Pulmonary artery endothelial cell (primary cell): ENCODE data around the gene FAU. TPM values are rescaled to one million over a fixed set of nuclear protein-coding genes. Genes with fewer than 3 reads are reported as not detected.
A peak's percentile ranks its signal among the peaks of the same experiment; 100 is the strongest.

Experiments
- DNase-seq: peaks from one replicate; pipeline ENCODE4 v3.0.0-alpha.2; 2011; ENCODE audit warnings: low read depth, low spot score
- total RNA-seq: library from RNA; depleted of rRNA; stranded (reverse); fragments of >200 nt; gene quantifications from 2 replicates; pipeline ENCODE4 v1.2.3, GENCODE V29; 2014

Gene FAU
- total RNA-seq, 1 donor from 2014 or later: 473 TPM

DNA sequence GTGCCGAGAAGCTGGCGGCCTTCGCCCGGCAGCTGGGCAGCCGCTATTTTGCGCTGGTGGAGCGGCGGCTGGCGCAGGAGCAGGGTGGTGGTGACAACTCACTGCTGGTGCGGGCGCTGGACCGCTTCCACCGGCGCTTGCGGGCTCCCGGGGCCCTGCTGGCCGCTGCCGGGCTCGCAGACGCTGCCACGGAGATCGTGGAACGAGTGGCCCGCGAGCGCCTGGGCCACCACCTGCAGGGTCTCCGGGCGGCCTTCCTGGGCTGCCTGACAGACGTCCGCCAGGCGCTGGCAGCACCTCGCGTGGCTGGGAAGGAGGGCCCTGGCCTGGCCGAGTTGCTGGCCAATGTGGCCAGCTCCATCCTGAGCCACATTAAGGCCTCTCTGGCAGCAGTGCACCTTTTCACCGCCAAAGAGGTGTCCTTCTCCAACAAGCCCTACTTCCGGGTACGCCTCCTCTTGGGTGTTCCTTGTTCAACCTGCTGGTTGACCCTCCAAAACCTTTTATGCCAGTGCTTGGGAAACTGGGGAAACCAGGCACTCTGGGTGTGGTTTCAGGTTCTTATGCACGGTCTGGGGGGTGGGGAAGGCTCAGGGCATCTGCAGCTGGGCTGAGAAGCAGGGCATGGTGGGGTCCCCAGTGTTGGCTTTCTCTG, 13.3 kb downstream of the FAU start:
- no peak for DNase-seq

DNA sequence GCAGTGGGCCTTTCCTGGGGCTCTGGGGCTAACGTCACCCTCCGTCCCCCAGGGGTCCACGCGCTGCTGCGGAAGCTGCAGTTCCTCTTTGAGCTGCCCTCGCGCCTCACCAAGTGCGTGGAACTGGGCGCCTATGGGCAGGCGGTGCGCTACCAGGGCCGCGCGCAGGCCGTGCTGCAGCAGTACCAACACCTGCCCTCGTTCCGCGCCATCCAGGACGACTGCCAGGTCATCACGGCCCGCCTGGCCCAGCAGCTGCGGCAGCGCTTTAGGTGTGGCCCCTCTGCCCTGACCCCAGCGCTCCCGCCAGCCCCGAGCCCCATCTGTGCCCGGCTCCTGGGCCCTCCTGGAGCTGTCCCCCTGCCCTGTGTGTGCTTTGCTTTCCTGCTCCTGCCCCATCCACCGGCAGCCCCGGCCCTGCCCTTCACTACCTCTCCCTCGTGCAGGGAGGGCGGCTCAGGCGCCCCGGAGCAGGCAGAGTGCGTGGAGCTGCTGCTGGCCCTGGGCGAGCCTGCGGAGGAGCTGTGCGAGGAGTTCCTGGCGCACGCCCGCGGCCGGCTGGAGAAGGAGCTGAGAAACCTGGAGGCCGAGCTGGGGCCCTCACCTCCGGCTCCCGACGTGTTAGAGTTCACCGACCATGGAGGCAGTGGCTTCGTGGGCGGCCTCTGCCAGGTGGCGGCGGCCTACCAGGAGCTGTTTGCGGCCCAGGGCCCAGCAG, 14.0 kb downstream of the FAU start:
- DNase-seq: no peak

DNA sequence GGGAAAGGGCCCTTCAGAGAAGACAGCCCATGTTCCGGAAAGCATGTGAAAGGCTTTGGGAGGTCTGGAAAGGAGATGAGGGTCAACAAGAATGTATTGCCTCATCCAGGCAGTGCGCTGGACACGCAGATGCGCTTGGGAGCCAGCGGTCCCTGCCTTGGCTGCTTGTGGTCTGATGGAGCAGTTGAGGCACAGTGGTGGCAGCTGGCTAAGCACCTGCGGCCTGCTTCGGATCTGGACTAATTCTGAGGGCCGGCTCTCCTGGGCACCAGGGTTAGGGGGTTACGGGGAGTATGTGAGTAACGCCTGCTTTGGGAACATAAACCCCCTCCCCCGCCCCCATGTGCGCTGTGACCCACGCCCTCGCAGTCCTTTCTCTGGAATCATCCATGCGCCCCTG, 14.9 kb downstream of the FAU start:
- DNase-seq: no peak

DNA sequence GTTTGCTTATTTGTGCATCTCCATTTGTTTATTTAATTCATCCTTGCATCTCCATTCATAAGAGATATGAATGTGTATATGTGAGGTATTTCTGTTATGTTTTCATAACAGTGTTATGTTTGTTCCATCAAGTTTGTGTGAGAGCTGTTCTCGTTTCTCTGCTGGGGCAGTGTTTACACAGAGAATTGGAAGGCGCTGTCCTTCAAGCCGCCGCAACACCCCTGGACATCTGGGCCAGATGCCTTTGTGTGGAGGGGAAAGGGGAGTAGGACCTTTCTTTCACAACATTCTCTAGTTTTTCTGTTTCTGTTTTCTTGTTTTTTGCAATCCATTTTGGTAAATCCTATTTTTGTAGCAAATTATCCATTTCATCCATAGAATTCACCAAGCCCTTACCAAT, 17.3 kb downstream of the FAU start:
- DNase-seq: no peak

DNA sequence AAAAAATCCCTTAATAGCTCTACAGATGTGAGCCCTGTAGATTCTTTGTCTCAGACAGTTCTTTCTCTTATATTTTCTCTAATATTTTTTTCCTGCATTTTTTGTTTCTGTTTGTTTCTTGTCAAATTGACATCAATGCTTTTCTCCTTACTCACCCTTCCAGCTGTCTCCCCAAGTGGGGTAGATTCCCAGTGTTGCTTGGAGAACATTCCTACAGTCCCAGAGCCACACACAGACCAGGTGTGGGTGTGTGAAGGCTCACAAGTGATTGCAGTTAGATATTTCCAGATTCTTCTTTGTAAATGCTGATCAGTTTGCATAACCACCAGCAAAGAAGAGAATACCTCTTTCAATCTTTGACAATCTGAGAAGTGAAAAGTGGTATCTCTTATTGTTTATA, 18.5 kb downstream of the FAU start:
- DNase-seq: no peak

DNA sequence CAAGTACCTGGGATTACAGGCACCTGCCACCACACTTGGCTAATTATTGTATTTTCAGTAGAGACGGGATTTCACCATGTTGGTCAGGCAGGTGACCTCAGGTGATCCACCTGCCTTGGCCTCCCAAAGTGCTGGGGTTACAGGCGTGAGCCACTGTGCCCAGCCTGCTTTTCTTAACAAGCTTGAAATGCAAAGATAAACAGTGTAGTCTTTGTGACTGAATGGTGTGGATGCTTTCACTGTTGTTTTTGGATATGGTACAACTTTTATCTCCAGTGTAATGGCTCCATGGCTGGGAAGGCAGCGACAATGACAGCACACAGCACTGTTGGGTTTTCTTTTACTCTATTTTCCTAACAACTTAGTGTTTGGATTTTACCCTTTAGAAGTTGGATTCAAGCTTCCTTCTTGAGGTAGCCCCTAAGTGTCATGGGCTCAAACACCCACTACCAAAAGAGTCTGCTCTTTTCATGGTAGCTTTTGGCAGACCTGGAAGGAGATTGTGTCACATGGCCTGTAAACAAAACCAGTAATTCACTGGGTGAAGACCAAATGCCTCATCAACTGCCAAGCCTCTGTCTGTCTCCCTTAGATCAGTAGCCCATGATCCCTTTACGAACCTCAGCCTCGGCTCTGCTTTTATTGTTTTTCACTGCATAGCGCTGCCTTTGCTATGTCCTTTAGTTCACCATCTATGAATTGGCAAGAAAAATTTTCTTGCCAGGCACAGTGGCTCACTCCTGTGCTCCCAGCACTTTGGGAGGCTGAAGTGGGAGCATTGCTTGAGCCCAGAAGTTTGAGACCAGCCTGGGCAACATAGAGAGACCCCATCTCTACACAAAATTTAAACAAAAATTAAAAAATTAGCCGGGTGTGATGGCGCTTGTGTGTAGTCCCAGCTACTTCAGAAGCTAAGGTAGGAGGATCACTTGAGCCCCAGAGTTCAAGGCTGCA, 19.5 kb downstream of the FAU start:
- DNase-seq: no peak

DNA sequence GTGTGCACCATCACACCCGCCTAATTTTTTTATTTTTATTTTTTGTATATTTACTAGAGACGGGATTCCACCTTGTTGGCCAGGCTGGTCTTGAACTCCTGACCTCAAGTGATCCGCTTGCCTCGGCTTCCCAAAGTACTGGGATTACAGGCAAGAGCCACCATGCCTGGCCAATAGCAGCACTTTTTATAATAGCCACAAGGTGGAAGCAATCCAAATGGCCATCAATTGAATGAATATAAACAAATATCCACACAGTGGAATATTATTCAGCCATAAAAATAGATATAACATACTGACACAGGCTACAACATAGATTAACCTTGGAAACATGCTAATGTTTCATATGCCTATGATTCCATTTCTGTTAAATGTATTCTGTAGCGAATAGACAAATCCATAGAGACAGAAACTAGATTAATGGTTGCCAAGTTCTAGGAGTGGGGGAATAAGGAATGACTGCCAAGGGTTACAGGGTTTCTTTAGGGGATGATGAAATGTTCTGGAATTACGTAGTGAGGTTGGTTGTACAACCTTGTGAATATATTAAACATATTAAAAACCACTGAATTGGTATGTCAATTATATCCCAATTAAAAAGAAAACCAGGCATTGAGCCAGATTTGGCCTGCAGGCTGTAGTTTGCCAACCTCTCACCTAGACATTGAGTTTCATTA, 21.1 kb downstream of the FAU start:
- no peak for DNase-seq

DNA sequence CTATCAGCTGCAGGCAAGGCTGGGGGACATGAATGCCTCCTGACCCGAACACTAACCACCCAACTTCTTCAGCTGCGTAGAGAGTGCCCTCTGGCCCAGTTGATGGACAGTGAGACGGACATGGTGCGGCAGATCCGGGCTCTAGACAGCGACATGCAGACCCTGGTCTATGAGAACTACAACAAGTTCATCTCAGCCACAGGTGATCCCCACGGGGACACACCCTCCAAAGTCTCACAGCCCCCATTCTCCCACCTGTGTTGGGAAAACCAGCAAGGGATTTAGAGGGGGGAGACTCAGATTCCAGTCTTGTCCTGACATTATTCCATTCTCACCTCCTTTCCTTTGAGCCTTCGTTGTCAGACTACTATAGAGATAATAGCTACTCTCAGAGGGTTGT, 25.0 kb downstream of the FAU start:
- no peak for DNase-seq

DNA sequence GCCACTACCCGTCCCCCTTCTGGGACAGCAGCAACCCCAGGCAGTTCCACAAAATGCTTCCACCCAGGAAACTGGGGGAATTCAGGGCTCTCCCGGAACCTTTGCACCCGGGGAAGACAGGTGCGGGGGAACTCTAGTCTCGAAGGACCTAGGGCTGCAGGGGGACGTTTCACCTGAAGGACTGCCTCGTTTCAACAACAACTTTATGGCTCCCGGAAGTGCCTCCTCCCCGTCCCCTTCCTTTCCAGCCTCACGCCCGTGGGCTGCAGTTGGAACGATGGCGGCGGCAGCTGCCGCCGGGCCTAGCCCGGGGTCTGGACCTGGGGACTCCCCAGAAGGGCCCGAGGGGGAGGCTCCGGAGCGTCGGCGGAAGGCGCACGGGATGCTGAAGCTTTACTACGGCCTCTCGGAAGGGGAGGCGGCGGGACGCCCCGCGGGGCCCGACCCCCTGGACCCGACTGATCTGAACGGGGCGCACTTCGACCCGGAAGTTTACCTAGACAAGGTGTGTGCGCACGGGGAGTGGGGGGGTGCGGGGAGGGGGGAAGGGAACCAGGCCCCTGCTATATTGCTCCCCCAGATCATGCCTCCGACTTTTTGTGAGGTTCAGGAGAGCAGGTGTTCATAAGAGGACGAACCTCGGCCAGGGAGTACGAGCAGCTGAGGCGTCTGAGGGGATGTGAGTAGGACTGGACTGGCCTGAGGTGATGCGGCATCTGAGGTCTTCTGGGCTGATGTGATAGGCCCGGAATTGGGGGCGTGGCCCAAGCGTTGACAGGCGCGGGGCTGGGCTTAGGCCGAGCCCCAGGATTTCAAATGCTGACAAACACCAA, 25.7 kb downstream of the FAU start, which contains the start of gene VPS51:
Gene VPS51 (plus strand): TSS at position 241 of the 833 bp plus-strand sequence. CDS start 37 bp downstream, at position 278.
- peak; percentile 79 for DNase-seq

DNA sequence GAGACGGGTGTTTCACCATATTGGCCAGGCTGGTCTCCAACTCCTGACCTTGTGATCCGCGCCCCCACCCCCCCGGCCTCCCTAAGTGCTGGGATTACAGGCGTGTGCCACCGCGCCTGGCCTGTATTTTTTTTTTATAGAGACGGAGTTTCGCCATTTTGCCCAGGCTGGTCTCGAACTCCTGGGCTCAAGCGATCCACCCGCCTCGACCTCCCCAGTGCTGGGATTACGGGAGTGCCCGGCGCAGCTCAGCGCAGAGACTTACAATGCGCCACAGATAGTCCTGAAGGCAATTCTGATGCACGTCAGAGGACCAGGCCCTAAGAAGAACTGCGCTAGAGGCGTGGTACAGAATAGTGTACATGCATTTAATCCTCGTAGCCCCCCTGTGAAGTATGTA, 26.5 kb downstream of the FAU start:
- DNase-seq: no peak

DNA sequence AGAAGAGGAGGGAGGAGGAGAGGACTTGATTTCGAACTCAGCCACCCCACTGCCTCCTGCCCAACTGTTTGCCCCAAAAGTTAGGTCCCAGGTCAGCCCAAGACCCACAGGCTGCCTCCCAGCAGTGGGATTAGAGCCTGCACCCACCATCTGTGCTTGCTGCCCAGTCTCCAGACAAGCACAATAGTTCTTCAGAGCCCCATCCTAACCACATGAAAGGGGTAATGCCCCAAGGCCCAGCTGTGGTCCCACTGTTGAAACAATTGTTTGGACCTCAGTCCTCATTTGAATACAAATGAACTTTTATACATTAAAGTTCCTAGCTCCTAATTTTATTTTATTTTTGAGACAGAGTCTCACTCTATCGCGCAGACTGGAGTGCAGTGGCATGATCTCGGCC, 31.3 kb downstream of the FAU start:
- DNase-seq: no peak

DNA sequence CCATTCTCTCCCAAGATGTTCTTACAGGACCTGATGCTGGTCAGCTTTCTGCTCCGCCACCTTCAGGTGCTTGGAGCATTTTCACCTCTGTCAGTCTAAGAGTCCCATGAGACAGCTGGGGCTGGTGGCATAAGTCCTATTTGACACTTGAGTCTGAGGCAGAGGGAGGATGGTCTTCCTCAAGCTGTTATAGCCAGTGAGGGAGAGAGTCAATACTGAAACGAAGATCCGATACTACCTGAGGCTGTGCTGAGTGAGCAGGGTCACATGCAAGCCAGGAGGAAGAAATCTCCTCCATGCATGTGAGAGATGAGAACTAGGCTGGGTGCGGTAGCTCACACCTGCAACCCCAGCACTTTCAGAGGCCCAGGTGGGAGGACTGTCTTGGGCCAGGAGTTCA, 32.3 kb downstream of the FAU start:
- no peak for DNase-seq

DNA sequence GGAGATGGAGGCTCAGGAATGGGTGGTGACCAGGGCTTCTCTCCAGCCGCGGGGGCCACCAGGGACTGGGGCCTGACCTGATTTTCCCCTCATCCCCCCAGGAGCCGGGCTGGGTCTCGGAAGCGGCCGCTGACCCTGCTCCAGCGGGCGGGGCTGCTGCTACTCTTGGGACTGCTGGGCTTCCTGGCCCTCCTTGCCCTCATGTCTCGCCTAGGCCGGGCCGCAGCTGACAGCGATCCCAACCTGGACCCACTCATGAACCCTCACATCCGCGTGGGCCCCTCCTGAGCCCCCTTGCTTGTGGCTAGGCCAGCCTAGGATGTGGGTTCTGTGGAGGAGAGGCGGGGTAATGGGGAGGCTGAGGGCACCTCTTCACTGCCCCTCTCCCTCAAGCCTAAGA, 34.1 kb downstream of the FAU start:
- DNase-seq: no peak

DNA sequence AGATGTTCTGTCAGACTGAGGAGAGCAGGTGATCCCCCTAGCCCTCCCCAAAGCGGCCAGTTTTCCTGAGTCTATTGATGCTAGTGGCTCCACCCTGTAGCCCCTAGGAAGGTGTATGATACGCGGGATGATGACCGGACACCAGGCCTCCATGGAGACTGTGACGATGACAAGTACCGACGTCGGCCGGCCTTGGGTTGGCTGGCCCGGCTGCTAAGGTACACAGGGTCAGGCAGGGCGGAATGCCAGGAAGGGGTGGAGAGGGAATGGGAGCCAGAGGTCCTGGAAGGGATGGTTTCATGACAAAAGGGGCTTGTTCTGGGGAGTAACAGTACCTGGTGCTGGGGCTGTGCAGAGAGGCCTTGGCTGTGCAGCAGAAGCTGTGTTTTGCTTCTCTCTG, 34.7 kb downstream of the FAU start:
- no peak for DNase-seq

DNA sequence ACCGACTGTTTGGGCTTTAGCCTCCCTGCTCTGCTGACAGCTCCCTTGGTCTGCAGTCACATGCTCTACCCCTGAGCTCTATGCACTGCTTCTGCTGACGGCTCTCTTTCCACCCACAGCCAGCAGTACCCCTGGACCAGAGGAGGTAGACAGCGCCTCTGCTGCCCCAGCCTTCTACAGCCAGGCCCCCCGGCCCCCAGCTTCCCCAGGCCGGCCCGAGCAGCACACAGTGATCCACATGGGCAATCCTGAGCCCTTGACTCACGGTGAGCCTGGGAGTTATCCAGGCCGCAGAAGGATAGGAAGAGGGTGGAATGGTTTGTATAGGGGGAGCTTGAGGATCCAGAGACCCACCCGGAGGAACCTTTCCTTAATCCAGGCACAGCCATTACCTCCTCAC, 35.1 kb downstream of the FAU start:
- DNase-seq: no peak

DNA sequence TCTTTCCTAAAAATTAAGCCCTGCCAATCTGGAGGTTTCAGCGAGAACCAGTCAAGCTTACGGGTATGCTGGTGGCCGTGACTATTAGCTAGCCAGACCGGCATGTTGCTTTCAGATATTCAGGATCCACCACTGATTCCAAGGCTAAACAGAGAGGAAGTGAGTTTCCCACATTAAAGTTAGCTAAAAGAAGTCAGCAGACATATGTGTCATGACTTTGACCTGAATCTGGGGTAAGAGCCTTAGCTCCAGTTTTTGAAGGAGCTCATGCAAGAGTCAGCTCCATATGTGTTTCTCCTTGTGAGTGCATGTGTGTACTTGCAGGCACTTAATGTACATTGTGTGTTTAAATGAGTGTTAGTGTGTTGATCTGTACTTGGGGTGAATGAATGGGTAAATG, 36.5 kb downstream of the FAU start:
- DNase-seq: no peak

DNA sequence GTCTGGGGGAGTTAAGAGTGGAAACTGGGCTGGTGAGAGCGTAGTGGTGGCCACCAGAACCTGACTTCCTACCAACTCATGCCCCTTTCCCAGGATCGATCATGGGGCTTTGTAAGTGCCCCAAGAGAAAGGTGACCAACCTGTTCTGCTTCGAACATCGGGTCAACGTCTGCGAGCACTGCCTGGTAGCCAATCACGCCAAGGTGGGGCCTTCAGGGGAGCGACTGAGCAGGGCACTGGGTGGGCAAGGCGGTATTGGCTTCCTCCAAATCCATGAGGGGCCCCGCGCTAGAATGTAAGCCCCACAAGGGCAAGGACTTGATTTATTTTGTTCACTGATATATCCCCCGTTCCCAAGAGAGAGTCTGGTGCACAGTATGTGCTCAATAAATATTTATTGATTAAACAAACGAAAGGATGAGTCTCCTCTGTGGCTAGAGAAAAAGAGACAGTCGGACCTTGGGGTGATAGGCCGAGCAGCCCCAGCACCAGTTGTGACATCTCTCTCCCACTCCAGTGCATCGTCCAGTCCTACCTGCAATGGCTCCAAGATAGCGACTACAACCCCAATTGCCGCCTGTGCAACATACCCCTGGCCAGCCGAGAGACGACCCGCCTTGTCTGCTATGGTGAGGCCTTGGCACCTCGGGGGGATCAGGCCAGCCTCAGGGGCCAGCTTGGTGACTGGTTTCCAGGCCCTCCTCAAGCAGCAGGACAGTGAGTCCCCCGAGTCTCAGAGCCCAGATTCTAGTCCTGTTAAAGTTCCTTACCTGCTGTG, 37.1 kb downstream of the FAU start:
- DNase-seq: no peak

DNA sequence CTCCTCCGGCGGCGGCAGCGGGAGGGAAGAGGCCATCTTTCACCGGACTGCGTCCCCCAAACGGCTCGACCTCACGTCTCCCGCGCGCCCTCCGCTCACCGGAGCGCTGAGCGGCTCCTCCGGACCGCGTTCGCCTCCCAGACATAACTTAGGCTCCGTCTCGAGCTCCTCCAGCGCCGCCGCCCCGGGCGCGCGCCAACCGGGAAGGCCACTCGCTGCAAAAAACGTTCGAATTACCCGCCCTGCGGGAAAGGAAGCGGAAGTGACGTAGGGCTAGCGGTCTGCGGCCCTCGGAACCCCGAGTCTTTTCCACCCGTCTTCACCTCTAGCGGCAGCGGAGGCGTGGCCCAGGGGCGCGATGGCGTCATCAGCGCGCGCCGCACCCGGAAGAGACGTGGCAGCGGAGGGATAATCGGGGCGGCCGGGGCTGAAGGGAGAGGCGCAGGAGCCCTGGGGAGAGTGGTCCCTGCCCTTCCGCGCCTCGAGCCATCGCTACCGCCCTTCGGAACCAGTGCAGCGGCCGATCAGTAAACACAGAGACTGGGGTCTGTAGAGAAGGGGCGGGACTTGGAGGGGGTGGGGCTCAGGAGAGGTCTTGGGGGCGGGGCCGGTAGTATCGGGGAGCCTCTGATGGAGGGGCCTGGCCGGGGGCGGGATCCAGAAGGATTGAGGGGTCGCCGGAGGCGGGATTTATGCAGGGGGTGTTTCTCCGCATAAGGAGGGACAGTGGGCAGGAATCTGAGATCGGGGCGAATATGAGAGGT, 37.9 kb downstream of the FAU start, which contains the start of the genes CDCA5 and ZFPL1:
Gene CDCA5 (minus strand): TSS at position 207 of the 764 bp plus-strand sequence. CDS start 62 bp downstream, at position 145.
Gene ZFPL1 (plus strand): TSS at position 389 of the 764 bp plus-strand sequence. CDS start 477 bp downstream, outside the sequence.
- peak; percentile 85 for DNase-seq
